Mammary epithelial cell (primary cell): ENCODE results near the gene FBN2.

ENCODE experiments used
- CTCF ChIP-seq, 2 donors: IDR thresholded peaks in 1 of 2; conservative IDR thresholded peaks in 1 of 2; 2 replicates each; pipeline ENCODE4 v1.5.1; 2011 to 2012; ENCODE audit warnings: inconsistent platforms in 2 of 2, low read length in 2 of 2, mild to moderate bottlenecking in 2 of 2, control low read depth in 1 of 2, low read depth in 1 of 2; ENCODE audit not compliant: insufficient read depth in 1 of 2; ENCODE audit errors: extremely low read depth in 1 of 2
- EZH2 ChIP-seq: IDR thresholded peaks from 2 replicates; pipeline ENCODE4 v1.6.1; 2012; ENCODE audit warnings: low read length, inconsistent platforms, borderline replicate concordance

- no peak for TF ChIP-seq CTCF (conservative IDR thresholded peaks at IDR 0.05 in 1 of 2, IDR thresholded peaks at IDR 0.05 in 1 of 2; ENCODE audit: extremely low read depth in 1 of 2, insufficient read depth in 1 of 2, low read depth in 1 of 2, low read length in 2 of 2)
- no peak for TF ChIP-seq EZH2
Observed at GRCh38 chr5:128553747-128554146, 15.7 kb upstream of the FBN2 start.
